ENCODE data around the gene DTX4. TPM values are rescaled to one million over a fixed set of nuclear protein-coding genes. Genes with fewer than 3 reads are reported as not detected.

The DTX4 gene
- total RNA-seq, 1 donor from 2014 or later = 139 TPM

DNA sequence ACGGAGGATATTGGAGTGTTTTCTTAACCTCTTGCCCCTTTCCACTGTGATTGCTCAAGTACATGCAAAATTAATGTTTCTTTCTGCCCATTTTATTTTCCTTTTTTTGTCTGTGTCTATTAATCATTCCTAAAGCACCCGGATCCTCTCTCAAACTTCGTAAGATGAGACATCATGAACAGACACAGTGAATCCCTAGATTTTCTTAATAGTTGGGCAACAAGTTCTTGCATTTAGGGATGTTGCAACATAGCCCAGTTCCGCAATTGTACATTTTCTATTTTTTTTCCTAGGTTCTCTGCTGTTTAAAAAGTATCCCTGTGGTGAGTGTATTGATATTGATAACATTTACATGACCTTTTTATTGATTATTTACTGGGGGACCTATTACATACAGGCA, 26.4 kb upstream of the DTX4 start:
- Mint-ChIP-seq H3K4me3 (peak overlapping the region; percentile 95), H3K9me3 (no peaks in the 10 kb centered on the region), H3K27me3 (ENCODE audit: low read depth) (peaks cover 32% of the 10 kb centered on the region), H3K4me1 (peaks cover 36% of the 10 kb centered on the region), H3K27ac (ENCODE audit: unreplicated experiment) (no peak overlapping the region), H3K36me3 (ENCODE audit: low read depth) (peaks cover 2% of the 10 kb centered on the region)
- TF ChIP-seq CTCF (conservative IDR thresholded peaks at IDR 0.05) = no peak
- DNase-seq (ENCODE audit: low read depth, low spot score) = no peak

- Mint-ChIP-seq H3K27me3 (ENCODE audit: low read depth) (no peaks in the 10 kb centered on the region), H3K9me3 (no peaks in the 10 kb centered on the region), H3K4me1 (no peaks in the 10 kb centered on the region), H3K36me3 (ENCODE audit: low read depth) (peaks cover 13% of the 10 kb centered on the region), H3K27ac (ENCODE audit: unreplicated experiment) (no peak overlapping the region), H3K4me3 (no peak overlapping the region)
- no peak for TF ChIP-seq CTCF (conservative IDR thresholded peaks at IDR 0.05)
- DNase-seq (ENCODE audit: low read depth, low spot score) = no peak
These were observed 20.2 kb upstream of the DTX4 start for GRCh38 chr11:59151761-59152160.

GRCh38 chr11:59152312-59152951, 19.5 kb upstream of the DTX4 start:
- H3K27me3 Mint-ChIP-seq (ENCODE audit: low read depth) = no peaks in the 10 kb centered on the region
- H3K27ac Mint-ChIP-seq (ENCODE audit: unreplicated experiment) = no peak overlapping the region
- no peaks in the 10 kb centered on the region for H3K9me3 Mint-ChIP-seq

DNA sequence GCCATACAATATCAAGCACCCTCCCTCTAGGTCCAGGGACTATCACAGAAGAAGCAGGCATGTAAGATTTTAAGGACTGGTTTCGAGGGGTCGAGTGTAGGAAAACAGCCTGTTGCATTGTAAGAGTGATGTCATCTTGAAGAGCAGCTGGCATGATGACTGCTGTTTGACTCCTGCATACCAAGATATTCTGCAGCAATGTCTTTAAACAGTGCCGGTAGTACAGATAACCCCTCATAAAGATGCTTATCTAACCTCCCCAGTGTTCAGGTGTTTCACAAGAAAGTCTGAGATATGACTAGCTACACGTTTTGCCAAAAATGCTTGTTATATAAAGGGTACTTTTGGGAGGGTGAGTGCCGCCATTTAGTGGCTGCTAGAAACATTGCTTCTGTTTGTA, 17.3 kb upstream of the DTX4 start:
- no peak overlapping the region for H3K27ac Mint-ChIP-seq (ENCODE audit: unreplicated experiment)
- peaks cover 5% of the 10 kb centered on the region for H3K4me1 Mint-ChIP-seq
- peaks cover 13% of the 10 kb centered on the region for H3K36me3 Mint-ChIP-seq (ENCODE audit: low read depth)
- no peaks in the 10 kb centered on the region for H3K9me3 Mint-ChIP-seq
- no peaks in the 10 kb centered on the region for H3K27me3 Mint-ChIP-seq (ENCODE audit: low read depth)
- no peak for TF ChIP-seq CTCF (conservative IDR thresholded peaks at IDR 0.05)
- no peak for DNase-seq (ENCODE audit: low read depth, low spot score)
- H3K4me3 Mint-ChIP-seq = no peak overlapping the region

More at GRCh38 chr11:59152312-59152951, 19.5 kb upstream of the DTX4 start:
- DNase-seq (ENCODE audit: low read depth, low spot score) = no peak
- Mint-ChIP-seq H3K4me1 (no peaks in the 10 kb centered on the region), H3K4me3 (no peak overlapping the region), H3K36me3 (ENCODE audit: low read depth) (peaks cover 13% of the 10 kb centered on the region)
- TF ChIP-seq CTCF (conservative IDR thresholded peaks at IDR 0.05) = no peak

DNA sequence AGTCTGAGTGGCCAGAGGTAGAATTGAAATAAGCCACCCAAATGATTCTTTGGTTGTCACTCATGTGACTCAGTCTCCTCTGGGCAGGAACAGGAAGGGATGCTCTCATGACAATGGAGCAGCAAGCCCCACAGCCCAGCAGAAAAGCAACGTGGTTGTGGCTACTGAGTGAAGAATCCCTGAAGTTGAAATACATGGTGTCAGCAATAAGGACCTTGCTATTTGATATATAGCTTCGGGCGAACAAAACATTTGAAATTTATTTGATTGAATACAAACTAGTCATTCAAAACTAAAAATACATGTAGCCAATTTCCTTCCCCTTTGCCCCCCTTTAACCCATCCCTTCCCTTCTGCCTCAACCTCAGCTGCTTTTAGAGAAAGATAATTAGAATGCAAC, 14.5 kb upstream of the DTX4 start:
- no peak for TF ChIP-seq CTCF (conservative IDR thresholded peaks at IDR 0.05)
- no peak overlapping the region for H3K4me3 Mint-ChIP-seq
- peaks cover 6% of the 10 kb centered on the region for H3K36me3 Mint-ChIP-seq (ENCODE audit: low read depth)
- H3K27me3 Mint-ChIP-seq (ENCODE audit: low read depth) = no peaks in the 10 kb centered on the region
- no peaks in the 10 kb centered on the region for H3K9me3 Mint-ChIP-seq
- H3K27ac Mint-ChIP-seq (ENCODE audit: unreplicated experiment) = no peak overlapping the region
- DNase-seq (ENCODE audit: low read depth, low spot score) = no peak
- peaks cover 5% of the 10 kb centered on the region for H3K4me1 Mint-ChIP-seq
